GM18517 (cell line): Measurements from ENCODE around the gene AGER.
"Not testable (repeated sequence)": the region's sequence is repeated elsewhere in the genome, so short reads cannot be mapped to it uniquely, and the experiment has no call there.

Source experiments
- ATAC-seq: cut with Tn5 transposase; IDR thresholded peaks from one replicate; pipeline ENCODE4 v1.9.1; 2021; ENCODE audit warnings: mild to moderate bottlenecking, moderate library complexity; ENCODE audit not compliant: unreplicated experiment

AGER gene

GRCh38 chr6:32151181-32151862, 32.7 kb downstream of the AGER start:
- ATAC-seq = no peak

GRCh38 chr6:32149932-32150870, 33.9 kb downstream of the AGER start:
- no peak for ATAC-seq

GRCh38 chr6:32149092-32149755, 34.8 kb downstream of the AGER start:
- no peak for ATAC-seq

- ATAC-seq = no peak
Measured at GRCh38 chr6:32148289-32149091, 35.6 kb downstream of the AGER start.

GRCh38 chr6:32147401-32148132, 36.5 kb downstream of the AGER start:
- ATAC-seq = no peak

- no peak for ATAC-seq
Measured at GRCh38 chr6:32146687-32147086, 37.4 kb downstream of the AGER start.

GRCh38 chr6:32146287-32146686, 37.8 kb downstream of the AGER start:
- no peak for ATAC-seq

- not testable (repeated sequence) for ATAC-seq
Measured at GRCh38 chr6:32144238-32144637, 39.8 kb downstream of the AGER start.

- no peak for ATAC-seq
Measured at GRCh38 chr6:32140420-32141046, 43.5 kb downstream of the AGER start.

- no peak for ATAC-seq
Measured at GRCh38 chr6:32139590-32139989, 44.5 kb downstream of the AGER start.

GRCh38 chr6:32137454-32137853, 46.6 kb downstream of the AGER start:
- no peak for ATAC-seq

GRCh38 chr6:32133786-32134185, 50.3 kb downstream of the AGER start:
- no peak for ATAC-seq

- no peak for ATAC-seq
Measured at GRCh38 chr6:32132110-32132509, 51.9 kb downstream of the AGER start.

GRCh38 chr6:32131439-32131948, 52.6 kb downstream of the AGER start:
- ATAC-seq = no peak
